Endothelial cell (in vitro differentiated cells): ENCODE measurements around the gene NHLRC2. TPM values are rescaled to one million over a fixed set of nuclear protein-coding genes. Genes with fewer than 3 reads are reported as not detected.

ENCODE experiments used
- DNase-seq: peaks from one replicate; pipeline ENCODE4 v3.0.0; 2021; ENCODE audit warnings: low spot score
- H3K27ac Mint-ChIP-seq: one replicate; pipeline ENCODE4 v1.8.0; 2021; ENCODE audit warnings: mixed read lengths, inconsistent platforms; ENCODE audit not compliant: unreplicated experiment
- H3K27me3 Mint-ChIP-seq: one replicate; pipeline ENCODE4 v1.8.0; 2021; ENCODE audit warnings: mild to moderate bottlenecking, moderate library complexity, mixed read lengths, inconsistent platforms; ENCODE audit not compliant: unreplicated experiment
- H3K36me3 Mint-ChIP-seq: one replicate; pipeline ENCODE4 v1.8.0; 2021; ENCODE audit warnings: mild to moderate bottlenecking, low read depth, mixed read lengths, inconsistent platforms; ENCODE audit not compliant: unreplicated experiment
- H3K4me1 Mint-ChIP-seq: one replicate; pipeline ENCODE4 v1.8.0; 2021; ENCODE audit warnings: mild to moderate bottlenecking, mixed read lengths, inconsistent platforms; ENCODE audit not compliant: unreplicated experiment
- H3K4me3 Mint-ChIP-seq: one replicate; pipeline ENCODE4 v1.8.0; 2021; ENCODE audit warnings: mild to moderate bottlenecking, mixed read lengths, inconsistent platforms; ENCODE audit not compliant: unreplicated experiment
- H3K9me3 Mint-ChIP-seq: one replicate; pipeline ENCODE4 v1.8.0; 2021; ENCODE audit warnings: mixed read lengths, inconsistent platforms; ENCODE audit not compliant: unreplicated experiment
- total RNA-seq: library from RNA; stranded (reverse); fragmentation: NEBNext Ultra II Directional; extraction: Animal tissue kit (Norgen Biotek cat#: 25700); gene quantifications from one replicate; pipeline ENCODE4 v1.2.1, GENCODE V29; 2021; ENCODE audit not compliant: unreplicated experiment
- TF ChIP-seq, protein P1 (sequence below): fragments of 200-600 bp; sonication (generic); IDR thresholded peaks from one replicate; pipeline ENCODE4 v1.5.0; 2021; ENCODE audit warnings: antibody characterized with exemption; ENCODE audit not compliant: unreplicated experiment

The NHLRC2 gene
- total RNA-seq, 1 donor from 2014 or later, result 22.5 TPM

DNA sequence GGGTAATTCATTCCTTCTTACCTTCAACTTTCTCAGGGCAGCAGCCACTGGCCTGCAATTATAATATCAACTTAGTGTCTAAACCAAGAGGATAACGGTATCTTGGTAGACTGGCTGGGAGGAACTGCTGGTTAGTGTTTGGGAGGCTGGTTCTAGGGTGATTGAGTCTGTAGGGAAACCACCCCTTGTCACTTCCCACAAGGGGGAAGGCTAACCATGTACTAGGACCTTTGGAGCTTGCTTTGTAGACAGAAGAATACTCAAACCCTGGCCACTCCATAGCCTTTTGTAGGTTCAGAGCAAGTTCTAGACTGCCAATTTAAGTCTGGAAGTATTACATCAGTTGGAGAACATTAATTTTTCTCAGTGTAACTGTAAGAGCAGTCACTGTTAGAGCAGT lies 51.3 kb downstream of the NHLRC2 start:
- DNase-seq, result no peak
- H3K4me3 Mint-ChIP-seq, result no peak overlapping the region
- no peaks in the 10 kb centered on the region for H3K27me3 Mint-ChIP-seq
- no peak overlapping the region for H3K27ac Mint-ChIP-seq
- TF ChIP-seq, protein P1, sequence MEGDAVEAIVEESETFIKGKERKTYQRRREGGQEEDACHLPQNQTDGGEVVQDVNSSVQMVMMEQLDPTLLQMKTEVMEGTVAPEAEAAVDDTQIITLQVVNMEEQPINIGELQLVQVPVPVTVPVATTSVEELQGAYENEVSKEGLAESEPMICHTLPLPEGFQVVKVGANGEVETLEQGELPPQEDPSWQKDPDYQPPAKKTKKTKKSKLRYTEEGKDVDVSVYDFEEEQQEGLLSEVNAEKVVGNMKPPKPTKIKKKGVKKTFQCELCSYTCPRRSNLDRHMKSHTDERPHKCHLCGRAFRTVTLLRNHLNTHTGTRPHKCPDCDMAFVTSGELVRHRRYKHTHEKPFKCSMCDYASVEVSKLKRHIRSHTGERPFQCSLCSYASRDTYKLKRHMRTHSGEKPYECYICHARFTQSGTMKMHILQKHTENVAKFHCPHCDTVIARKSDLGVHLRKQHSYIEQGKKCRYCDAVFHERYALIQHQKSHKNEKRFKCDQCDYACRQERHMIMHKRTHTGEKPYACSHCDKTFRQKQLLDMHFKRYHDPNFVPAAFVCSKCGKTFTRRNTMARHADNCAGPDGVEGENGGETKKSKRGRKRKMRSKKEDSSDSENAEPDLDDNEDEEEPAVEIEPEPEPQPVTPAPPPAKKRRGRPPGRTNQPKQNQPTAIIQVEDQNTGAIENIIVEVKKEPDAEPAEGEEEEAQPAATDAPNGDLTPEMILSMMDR, result no peak
- H3K36me3 Mint-ChIP-seq, result peaks cover 5% of the 10 kb centered on the region
- H3K9me3 Mint-ChIP-seq, result no peaks in the 10 kb centered on the region
- H3K4me1 Mint-ChIP-seq, result no peaks in the 10 kb centered on the region

DNA sequence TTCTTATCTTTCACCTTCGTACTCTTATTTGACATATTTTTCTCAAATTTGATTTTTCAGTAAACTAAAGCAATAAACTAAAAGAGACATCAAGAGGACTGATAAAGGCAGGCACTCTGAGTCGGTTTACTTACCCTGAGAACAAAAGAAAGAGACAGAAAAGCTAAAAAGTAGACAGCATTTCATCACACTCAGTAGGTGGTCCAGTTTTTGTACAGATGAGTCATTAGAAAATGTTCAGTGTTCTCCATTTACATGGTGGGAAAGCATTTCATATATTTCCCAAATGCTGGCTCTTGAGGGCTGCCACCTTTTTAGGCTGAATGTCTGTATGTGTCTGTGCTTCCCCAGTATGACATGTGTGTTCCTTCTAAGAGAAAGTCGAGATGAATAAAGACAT lies 52.7 kb downstream of the NHLRC2 start:
- TF ChIP-seq, protein P1, result no peak

DNA sequence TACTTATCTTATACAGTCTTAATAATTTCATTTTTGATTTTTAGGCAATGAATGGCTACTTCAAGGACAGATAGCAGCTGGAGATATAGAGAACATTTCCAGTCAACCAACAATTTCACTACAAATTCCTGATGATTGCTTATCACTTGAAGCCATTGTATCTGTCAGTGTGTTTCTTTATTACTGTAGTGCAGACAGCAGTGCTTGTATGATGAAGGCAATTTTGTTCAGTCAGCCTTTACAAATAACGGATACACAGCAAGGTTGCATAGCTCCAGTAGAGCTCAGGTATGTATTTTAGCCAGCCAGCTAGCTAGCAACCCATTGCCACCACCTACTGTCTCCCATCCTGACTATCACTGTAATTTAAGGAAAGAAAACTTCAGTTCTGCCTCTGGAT lies 53.8 kb downstream of the NHLRC2 start:
- Mint-ChIP-seq H3K27ac (no peak overlapping the region), H3K4me1 (no peaks in the 10 kb centered on the region), H3K4me3 (no peak overlapping the region), H3K27me3 (no peaks in the 10 kb centered on the region), H3K9me3 (no peaks in the 10 kb centered on the region), H3K36me3 (no peaks in the 10 kb centered on the region)
- TF ChIP-seq, protein P1, result no peak
- DNase-seq, result no peak

More for the DNA sequence above, 52.7 kb downstream of the NHLRC2 start:
- Mint-ChIP-seq H3K36me3 (no peaks in the 10 kb centered on the region), H3K4me3 (no peak overlapping the region), H3K27me3 (no peaks in the 10 kb centered on the region), H3K4me1 (no peaks in the 10 kb centered on the region), H3K27ac (no peak overlapping the region), H3K9me3 (no peaks in the 10 kb centered on the region)
- DNase-seq, result no peak

DNA sequence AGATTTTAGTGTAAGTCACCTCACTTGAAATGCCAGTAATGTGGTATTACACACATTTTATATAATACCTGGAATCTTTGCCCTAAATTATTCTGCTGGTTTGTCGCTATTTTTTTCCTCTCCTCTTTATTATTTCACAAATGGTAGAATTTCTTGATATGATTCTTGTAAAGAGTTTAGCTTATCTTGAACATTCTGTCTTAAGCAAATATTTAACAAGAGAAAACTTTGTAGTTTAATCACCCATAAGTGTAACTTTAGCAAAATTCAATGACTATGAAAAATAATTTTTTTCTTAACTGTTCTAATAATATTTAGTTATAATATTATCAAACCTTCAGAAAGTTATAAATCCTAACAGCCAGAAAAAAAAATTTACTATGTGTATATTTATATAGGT lies 56.7 kb downstream of the NHLRC2 start:
- no peak for DNase-seq
- Mint-ChIP-seq H3K9me3 (no peaks in the 10 kb centered on the region), H3K27ac (no peak overlapping the region), H3K36me3 (no peaks in the 10 kb centered on the region), H3K27me3 (no peaks in the 10 kb centered on the region), H3K4me3 (no peak overlapping the region), H3K4me1 (no peaks in the 10 kb centered on the region)
- TF ChIP-seq, protein P1, result no peak

DNA sequence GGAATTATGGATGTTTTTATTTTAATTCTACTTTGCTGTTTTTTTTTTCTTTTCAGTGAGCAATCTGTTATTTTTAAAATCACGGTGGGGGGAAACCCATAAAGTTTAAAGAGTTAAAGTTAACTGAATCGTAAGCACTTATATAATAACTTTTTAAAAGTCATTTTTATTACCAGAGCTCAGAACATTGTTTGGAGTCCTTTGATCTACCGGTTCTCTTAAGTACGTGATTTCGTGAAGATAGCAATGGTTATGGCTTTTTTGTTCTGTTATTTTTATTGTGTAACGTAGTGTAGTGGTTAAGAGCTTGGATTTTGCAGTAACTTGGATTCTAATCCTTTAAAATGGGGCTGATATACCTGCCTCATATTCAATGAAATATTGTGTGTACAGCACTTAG lies 57.4 kb downstream of the NHLRC2 start:
- H3K27me3 Mint-ChIP-seq, result no peaks in the 10 kb centered on the region
- no peaks in the 10 kb centered on the region for H3K36me3 Mint-ChIP-seq
- DNase-seq, result no peak
- H3K27ac Mint-ChIP-seq, result no peak overlapping the region
- no peak overlapping the region for H3K4me3 Mint-ChIP-seq
- H3K4me1 Mint-ChIP-seq, result no peaks in the 10 kb centered on the region
- TF ChIP-seq, protein P1, result no peak
- H3K9me3 Mint-ChIP-seq, result no peaks in the 10 kb centered on the region
